B cell (primary cell): ENCODE data around the gene NDUFAF5.

ENCODE experiments used
- EZH2 ChIP-seq: IDR thresholded peaks from 2 replicates; pipeline ENCODE4 v1.6.1; 2012; ENCODE audit warnings: borderline replicate concordance, low read depth, mild to moderate bottlenecking, moderate library complexity, low read length; ENCODE audit not compliant: insufficient read depth, poor library complexity, severe bottlenecking
- TF ChIP-seq, protein P1 (sequence below): fragments of 200-600 bp; IDR thresholded peaks from one replicate; pipeline ENCODE4 v1.8.0; 2022; ENCODE audit warnings: antibody characterized with exemption, mild to moderate bottlenecking

DNA sequence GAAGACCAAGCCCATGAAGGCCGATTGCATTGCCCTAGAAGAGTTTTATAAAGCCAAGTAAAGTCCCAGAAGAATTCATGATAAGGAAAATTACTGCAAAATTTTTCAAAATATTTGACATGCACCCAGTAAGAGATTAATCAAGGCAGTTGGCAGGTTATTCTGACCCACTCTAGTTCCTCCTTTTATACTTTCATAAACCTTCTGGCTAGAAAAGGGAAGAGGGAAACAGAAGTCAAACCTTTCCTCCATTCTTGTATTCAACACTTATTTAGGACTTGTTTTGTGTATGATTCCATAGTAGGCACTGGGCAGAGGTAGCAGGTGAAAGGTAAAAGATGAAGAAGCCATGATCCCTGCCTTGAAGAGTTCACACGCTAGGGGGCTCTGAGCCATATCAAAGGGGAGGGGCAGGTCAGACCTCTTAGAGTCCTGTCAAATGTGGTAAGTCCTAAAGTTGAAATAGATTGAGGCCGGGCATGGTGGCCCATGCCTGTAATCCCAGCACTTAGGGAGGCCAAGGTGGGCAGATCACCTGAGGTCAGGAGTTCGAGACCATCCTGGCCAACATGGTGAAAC lies 85.4 kb downstream of the NDUFAF5 start:
- TF ChIP-seq, protein P1, sequence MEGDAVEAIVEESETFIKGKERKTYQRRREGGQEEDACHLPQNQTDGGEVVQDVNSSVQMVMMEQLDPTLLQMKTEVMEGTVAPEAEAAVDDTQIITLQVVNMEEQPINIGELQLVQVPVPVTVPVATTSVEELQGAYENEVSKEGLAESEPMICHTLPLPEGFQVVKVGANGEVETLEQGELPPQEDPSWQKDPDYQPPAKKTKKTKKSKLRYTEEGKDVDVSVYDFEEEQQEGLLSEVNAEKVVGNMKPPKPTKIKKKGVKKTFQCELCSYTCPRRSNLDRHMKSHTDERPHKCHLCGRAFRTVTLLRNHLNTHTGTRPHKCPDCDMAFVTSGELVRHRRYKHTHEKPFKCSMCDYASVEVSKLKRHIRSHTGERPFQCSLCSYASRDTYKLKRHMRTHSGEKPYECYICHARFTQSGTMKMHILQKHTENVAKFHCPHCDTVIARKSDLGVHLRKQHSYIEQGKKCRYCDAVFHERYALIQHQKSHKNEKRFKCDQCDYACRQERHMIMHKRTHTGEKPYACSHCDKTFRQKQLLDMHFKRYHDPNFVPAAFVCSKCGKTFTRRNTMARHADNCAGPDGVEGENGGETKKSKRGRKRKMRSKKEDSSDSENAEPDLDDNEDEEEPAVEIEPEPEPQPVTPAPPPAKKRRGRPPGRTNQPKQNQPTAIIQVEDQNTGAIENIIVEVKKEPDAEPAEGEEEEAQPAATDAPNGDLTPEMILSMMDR = no peak
- no peak for TF ChIP-seq EZH2
